GM18502 (cell line): Measurements from ENCODE around the gene MYO3B.

Source experiments
- ATAC-seq: cut with Tn5 transposase; IDR thresholded peaks from one replicate; pipeline ENCODE4 v1.9.1; 2021; ENCODE audit warnings: mild to moderate bottlenecking; ENCODE audit not compliant: unreplicated experiment, poor library complexity

MYO3B gene

GRCh38 chr2:170228429-170228828 is 50.5 kb downstream of the MYO3B start:
- no peak for ATAC-seq

DNA sequence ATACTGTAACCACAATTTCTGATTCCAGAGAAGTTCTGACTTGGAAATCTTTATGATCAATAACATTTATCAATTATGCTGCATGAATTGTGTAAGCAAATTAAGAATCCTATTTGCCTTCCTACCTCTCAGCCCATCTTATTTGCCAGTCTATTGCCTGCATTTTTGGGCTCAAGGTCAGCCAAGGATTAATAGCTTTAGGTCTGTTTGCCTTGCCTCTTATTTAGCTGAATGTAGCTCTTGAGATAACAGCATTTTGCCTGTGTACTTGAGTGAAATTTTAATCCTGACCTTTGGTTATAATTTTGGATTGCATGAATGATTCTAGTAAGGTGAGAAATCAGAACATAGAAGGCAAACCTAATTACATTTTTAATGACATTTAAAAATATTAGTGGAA is 51.2 kb downstream of the MYO3B start:
- no peak for ATAC-seq

DNA sequence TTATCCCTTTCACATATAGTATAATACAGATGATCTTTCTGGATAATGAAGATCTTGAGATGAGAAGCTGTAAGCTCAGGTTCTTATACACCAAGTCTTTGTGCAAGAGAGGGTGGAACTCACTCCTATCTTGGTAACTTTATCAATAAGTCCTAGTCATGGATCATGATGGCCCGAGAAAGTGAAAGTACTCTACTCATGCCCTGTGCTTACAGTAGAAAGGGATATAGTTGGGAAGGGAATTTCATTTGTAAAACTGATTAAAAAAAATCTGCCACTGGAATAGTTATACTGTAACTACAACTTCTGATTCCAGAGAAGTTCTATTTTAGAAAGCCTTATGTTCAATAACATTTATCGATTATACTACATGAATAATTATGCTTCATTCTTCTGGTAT is 51.8 kb downstream of the MYO3B start:
- ATAC-seq = no peak

- no peak for ATAC-seq
These were observed 58.1 kb downstream of the MYO3B start for GRCh38 chr2:170235860-170236679.

- no peak for ATAC-seq
These were observed 58.7 kb downstream of the MYO3B start for GRCh38 chr2:170236680-170237047.

GRCh38 chr2:170237572-170238120 is 59.7 kb downstream of the MYO3B start:
- no peak for ATAC-seq

- no peak for ATAC-seq
These were observed 60.8 kb downstream of the MYO3B start for GRCh38 chr2:170238776-170239175.

- ATAC-seq = no peak
These were observed 62.7 kb downstream of the MYO3B start for GRCh38 chr2:170240629-170241028.

GRCh38 chr2:170241756-170242155 is 63.8 kb downstream of the MYO3B start:
- no peak for ATAC-seq

DNA sequence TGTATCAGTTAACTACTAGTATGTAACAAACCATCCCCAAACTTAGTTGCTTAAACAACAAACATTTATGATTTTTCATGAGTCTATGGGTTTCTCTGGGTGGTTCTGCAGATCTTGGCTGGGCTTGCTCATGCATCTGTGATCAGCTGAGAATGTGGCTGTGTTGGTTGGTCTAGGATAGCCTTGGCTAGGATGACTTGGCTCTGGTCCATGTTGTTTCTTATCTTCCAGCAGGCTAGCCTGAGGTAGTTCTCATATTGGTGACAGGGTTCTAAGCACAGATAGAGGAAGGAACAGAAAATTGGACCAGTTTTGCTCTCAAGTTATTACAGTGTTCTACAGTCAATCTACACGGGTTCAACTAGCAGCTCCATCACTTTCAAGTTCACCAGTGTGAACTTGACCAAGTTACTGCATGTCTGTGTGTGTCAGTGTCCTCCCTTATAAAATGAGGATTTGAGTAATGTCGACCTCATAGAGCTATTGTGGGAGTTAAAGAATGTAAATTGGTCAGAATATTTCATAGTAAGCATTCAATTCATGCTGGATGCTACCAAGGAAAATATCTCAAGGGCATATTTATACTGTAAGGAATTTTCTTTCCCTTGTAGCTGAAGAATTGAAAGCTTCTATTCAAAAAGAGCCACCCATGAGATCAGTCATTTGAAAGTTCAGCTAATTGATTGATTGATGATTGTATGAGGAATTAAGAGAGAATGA is 65.3 kb downstream of the MYO3B start:
- ATAC-seq = no peak

DNA sequence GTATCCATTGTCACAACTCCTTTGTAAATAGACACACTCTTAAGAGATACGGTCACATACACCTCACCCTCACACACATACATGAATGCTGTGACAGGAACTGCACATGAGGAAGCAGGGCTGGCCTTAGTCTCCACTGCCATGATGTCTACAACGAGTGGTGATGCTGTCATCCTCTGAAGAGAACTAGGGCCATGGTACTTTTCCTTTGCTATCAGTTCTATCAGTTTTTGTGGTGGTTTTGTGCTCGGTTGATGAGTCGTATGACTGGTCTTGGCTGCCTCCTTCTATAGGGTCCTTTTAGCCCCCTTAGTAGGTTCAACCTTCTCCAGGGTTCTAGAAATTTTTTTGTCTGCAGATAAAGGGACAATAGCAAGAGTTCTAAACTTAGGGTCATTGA is 66.0 kb downstream of the MYO3B start:
- no peak for ATAC-seq

GRCh38 chr2:170244555-170244954 is 66.6 kb downstream of the MYO3B start:
- ATAC-seq = no peak

DNA sequence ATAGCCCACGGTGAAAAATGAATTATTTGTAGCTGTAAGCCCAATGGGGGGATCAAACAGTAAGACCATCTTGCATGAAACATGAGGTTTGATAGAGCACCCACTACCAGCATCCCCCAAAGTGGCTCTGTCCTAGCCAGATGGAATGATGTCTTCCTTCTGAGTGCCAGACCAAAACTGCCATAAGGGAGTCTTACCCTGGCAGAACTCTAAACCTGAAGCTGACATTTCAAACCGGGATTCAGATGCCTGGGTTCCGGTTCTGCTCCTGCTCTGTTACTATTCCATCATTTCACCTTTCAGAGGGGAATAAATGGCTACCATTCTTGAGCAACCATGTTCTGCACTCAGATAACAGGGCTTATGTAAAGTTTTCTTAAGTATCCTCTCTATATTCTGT is 67.4 kb downstream of the MYO3B start:
- ATAC-seq = no peak

- ATAC-seq = no peak
These were observed 69.4 kb downstream of the MYO3B start for GRCh38 chr2:170247333-170247732.

DNA sequence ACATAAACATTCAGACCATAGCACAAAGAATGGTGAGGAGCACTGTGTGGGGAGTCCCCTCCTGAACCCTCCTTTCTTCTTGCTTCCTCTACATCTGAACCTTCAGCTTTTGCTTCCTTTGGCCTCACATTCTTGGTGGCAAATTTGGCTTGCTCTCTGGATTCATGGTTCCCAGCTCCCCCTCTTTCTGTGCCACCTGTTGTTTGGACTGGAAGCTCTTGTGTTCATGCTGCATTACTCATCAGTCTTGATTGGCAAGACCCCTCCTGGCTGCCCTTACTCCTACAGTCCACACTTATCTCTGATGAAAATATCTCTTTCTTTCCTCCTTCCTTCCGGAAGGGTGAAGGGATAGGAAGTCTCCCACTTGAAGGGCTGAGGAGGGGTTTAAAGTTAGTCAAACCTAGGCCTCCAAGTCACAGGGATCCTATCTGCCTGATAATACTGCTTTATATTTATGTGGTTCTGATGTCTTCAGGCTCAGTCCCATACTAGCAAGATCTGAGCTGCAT is 70.0 kb downstream of the MYO3B start:
- ATAC-seq = no peak

GRCh38 chr2:170248574-170249393 is 70.8 kb downstream of the MYO3B start:
- ATAC-seq = no peak

DNA sequence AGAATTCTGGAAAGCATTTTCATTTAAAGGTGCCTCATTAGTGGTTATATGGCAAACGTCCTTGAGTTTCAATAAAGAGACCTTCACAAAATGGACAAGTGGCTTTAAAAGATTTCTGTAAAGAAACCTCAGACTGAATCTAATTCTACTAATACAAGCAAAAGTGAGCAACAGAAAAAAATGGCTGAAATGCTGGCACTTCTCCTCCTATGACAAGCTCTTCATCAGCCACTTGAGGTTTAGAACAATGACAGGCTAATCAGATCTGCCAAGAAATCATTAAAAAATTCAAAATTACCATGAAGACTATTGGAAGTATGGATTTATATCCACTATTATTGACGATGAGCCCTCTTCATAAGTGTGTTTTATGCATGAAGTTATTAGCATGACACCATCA is 71.8 kb downstream of the MYO3B start:
- ATAC-seq = no peak

DNA sequence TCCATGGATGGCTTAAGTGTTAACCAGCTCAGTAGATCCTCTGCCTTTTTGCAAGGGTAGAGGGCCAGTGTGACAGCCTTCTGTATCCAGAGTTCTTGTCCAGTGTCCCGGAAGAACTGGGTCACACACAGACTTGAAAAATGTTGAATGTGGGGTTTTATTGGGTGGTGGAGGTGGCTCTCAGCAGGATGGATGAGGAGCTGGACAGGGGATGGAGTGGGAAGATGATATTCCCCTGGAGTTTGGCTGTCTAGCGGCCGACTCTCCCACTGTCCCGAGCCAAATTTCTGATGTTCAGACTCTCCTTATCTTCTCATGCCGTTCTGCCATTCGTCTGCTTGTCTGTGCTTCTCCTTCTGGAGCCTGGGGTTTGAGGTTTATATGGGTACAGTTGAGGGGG is 72.6 kb downstream of the MYO3B start:
- no peak for ATAC-seq

DNA sequence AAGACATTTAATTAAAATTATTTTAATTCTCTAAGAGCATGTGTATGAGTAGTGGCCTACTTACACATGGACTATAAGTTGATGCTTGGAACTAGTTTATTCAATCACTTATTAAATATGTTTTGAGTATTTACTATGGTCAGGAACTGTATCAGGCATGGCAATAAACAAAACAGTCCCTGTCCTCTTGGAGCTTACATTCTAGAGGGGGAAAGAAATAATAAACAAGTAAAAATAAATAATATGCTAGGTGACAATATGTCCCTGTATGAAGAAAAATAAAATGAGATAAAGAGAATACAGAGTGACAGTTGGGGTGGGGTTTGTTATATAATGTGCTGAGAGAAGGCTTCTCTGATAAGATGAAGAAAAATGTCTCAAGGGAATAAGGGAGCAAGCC is 74.5 kb downstream of the MYO3B start:
- ATAC-seq = no peak

DNA sequence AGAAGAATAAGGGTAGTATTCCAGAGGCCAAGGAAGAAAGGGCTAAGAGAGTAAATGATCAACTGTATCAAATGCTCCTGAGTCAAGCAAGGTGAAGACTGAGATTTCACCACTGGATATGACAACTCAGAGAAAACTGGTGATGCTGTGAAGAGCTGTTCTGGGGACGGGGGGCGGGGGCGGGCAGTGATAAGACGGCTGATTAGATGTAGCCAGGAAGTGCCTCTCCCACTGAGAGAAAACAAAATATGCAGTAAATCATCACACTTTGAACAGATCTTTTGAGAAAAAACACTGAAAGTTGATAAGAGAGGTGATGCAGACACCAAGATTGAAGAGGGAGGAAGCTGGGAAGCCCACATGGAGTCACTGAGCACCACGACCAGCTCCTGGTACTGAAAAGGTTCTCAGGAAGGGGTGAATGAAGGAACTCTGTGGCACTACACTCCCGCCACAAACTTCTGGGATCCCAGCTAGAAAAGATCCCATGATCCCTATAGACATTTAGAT is 75.8 kb downstream of the MYO3B start:
- no peak for ATAC-seq
